ENCODE measurements around the gene NKD1. TPM values are rescaled to one million over a fixed set of nuclear protein-coding genes. Genes with fewer than 3 reads are reported as not detected.

The NKD1 gene
- total and polyA plus RNA-seq, 2 donors from 2014 or later = 1.1 to 9.9 TPM

DNA sequence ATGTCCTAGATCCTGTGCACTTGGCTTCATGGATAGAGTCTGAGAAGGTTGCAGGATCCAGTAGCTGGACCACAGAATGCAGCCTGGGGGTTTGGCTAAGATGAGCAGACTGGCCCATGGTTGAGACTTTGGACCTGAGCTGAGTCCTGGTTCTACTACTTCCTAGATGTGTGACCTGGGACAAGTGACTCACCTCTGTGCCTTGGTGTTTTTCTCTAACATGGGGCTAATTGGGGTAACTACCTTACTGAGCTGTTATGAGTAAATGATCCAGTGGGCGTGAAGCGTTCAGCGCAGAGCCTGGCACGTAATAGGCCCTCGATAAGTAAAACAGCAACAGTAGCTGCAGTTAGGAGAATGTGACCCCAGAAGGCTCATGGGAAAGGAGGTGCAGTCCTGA is 94.2 kb downstream of the NKD1 start:
- H3K4me1 ChIP-seq (ENCODE audit: control insufficient read depth in 2 of 3, insufficient read depth in 2 of 3, low read depth in 1 of 3, low read length in 3 of 3) = no peaks in the 10 kb centered on the region
- H3K9ac ChIP-seq (ENCODE audit: low read length in 3 of 3) = no peak overlapping the region
- no peaks in the 10 kb centered on the region for H3K36me3 ChIP-seq (ENCODE audit: control insufficient read depth in 2 of 3, insufficient read depth in 3 of 3, low read length in 3 of 3)
- H3K27ac ChIP-seq (ENCODE audit: low read depth in 2 of 2, low read length in 2 of 2) = no peak overlapping the region
- no peak overlapping the region for H3K4me3 ChIP-seq (ENCODE audit: low read length in 3 of 3)
- no peaks in the 10 kb centered on the region for H3K9me3 ChIP-seq (ENCODE audit: control insufficient read depth in 2 of 3, insufficient read depth in 1 of 3, low read length in 3 of 3)
- DNase-seq (no peak), FAIRE-seq (no peak)
- no peaks in the 10 kb centered on the region for H3K27me3 ChIP-seq (ENCODE audit: control insufficient read depth, insufficient read depth, low read length)
- intact Hi-C loops (cut with DNase I) = no loop called here
- TF ChIP-seq, protein P1, sequence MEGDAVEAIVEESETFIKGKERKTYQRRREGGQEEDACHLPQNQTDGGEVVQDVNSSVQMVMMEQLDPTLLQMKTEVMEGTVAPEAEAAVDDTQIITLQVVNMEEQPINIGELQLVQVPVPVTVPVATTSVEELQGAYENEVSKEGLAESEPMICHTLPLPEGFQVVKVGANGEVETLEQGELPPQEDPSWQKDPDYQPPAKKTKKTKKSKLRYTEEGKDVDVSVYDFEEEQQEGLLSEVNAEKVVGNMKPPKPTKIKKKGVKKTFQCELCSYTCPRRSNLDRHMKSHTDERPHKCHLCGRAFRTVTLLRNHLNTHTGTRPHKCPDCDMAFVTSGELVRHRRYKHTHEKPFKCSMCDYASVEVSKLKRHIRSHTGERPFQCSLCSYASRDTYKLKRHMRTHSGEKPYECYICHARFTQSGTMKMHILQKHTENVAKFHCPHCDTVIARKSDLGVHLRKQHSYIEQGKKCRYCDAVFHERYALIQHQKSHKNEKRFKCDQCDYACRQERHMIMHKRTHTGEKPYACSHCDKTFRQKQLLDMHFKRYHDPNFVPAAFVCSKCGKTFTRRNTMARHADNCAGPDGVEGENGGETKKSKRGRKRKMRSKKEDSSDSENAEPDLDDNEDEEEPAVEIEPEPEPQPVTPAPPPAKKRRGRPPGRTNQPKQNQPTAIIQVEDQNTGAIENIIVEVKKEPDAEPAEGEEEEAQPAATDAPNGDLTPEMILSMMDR (IDR thresholded peaks at IDR 0.05; ENCODE audit: borderline replicate concordance, extremely low read depth, insufficient read depth) = no peak

DNA sequence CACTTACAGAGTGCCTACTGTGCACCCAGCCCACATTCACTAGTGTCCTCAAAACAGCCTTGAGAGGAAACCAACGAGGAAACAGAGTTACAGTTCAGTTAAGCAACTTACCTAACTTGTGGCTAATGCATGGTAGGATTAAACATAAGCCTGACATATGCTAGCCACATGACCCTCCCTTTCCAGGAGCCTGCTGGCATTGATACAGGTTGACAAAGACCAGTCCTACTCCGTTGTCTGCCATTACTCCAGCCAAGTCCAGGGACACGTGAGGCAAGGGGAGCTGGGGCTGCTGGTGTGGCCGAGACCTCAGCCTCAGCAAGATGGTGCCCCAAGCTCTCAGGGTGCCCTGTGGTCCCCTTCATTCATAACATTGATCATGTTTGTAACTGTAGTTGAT is 95.0 kb downstream of the NKD1 start:
- H3K4me1 ChIP-seq (ENCODE audit: control insufficient read depth in 2 of 3, insufficient read depth in 2 of 3, low read depth in 1 of 3, low read length in 3 of 3) = no peaks in the 10 kb centered on the region
- no peaks in the 10 kb centered on the region for H3K36me3 ChIP-seq (ENCODE audit: control insufficient read depth in 2 of 3, insufficient read depth in 3 of 3, low read length in 3 of 3)
- H3K9ac ChIP-seq (ENCODE audit: low read length in 3 of 3) = no peak overlapping the region
- H3K4me3 ChIP-seq (ENCODE audit: low read length in 3 of 3) = no peak overlapping the region
- DNase-seq = no peak
- no peaks in the 10 kb centered on the region for H3K9me3 ChIP-seq (ENCODE audit: control insufficient read depth in 2 of 3, insufficient read depth in 1 of 3, low read length in 3 of 3)
- no peak overlapping the region for H3K27ac ChIP-seq (ENCODE audit: low read depth in 2 of 2, low read length in 2 of 2)
- intact Hi-C loops (cut with DNase I) = no loop called here
- TF ChIP-seq, protein P1 (IDR thresholded peaks at IDR 0.05; ENCODE audit: borderline replicate concordance, extremely low read depth, insufficient read depth) = no peak
- H3K27me3 ChIP-seq (ENCODE audit: control insufficient read depth, insufficient read depth, low read length) = no peaks in the 10 kb centered on the region
- no peak for FAIRE-seq

DNA sequence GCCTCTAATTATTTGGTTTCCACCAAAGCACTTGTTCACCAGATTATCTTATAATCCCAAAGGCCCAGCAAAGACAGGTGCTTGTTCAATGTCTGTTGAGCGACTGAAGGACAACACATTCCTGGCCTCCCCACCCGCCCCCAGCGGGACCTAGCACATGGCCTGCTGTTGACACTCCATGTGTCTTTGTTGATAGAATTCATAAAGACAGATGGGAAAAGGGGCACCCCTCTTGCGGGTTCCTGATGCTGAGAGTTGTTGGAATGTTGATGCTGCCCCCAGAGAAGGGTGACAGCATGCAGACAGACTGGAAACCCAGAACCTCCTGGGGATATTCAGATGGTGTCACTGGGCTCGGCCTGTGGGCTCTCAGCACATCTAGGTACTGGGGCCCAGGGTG is 96.0 kb downstream of the NKD1 start:
- no peak for DNase-seq
- Histone ChIP-seq H3K4me3 (ENCODE audit: low read length in 3 of 3) (no peak overlapping the region), H3K9me3 (ENCODE audit: control insufficient read depth in 2 of 3, insufficient read depth in 1 of 3, low read length in 3 of 3) (peaks cover 0 to 2% (median 0%) of the 10 kb centered on the region in 3 donors), H3K9ac (ENCODE audit: low read length in 3 of 3) (no peak overlapping the region), H3K27me3 (ENCODE audit: control insufficient read depth, insufficient read depth, low read length) (no peaks in the 10 kb centered on the region), H3K27ac (ENCODE audit: low read depth in 2 of 2, low read length in 2 of 2) (no peak overlapping the region), H3K36me3 (ENCODE audit: control insufficient read depth in 2 of 3, insufficient read depth in 3 of 3, low read length in 3 of 3) (no peaks in the 10 kb centered on the region), H3K4me1 (ENCODE audit: control insufficient read depth in 2 of 3, insufficient read depth in 2 of 3, low read depth in 1 of 3, low read length in 3 of 3) (no peaks in the 10 kb centered on the region)
- intact Hi-C loops (cut with DNase I) = no loop called here
- TF ChIP-seq, protein P1 (IDR thresholded peaks at IDR 0.05; ENCODE audit: borderline replicate concordance, extremely low read depth, insufficient read depth) = no peak
- no peak for FAIRE-seq

DNA sequence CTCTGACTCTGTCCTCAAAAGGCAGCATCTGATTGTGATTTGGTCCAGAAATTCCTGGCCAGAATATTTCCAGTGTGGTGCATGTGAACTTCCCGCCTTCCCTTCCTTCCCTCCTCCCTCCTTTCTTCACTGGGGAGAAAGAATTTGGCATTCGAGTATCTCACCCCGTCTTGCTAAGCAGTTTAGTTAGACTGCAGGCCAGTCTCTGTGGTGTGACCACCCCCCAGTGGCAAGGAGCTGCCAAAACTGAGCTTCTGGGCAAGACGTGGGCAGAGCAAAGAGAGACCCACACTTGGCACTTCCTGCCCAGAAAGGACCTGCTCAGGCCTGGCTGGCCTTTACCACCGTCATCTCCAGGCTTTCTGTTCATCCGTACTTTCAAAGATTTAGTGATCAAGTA is 96.5 kb downstream of the NKD1 start:
- Histone ChIP-seq H3K27me3 (ENCODE audit: control insufficient read depth, insufficient read depth, low read length) (no peaks in the 10 kb centered on the region), H3K4me3 (ENCODE audit: low read length in 3 of 3) (no peak overlapping the region), H3K9ac (ENCODE audit: low read length in 3 of 3) (no peak overlapping the region), H3K4me1 (ENCODE audit: control insufficient read depth in 2 of 3, insufficient read depth in 2 of 3, low read depth in 1 of 3, low read length in 3 of 3) (no peaks in the 10 kb centered on the region), H3K9me3 (ENCODE audit: control insufficient read depth in 2 of 3, insufficient read depth in 1 of 3, low read length in 3 of 3) (peaks cover 0 to 2% (median 0%) of the 10 kb centered on the region in 3 donors), H3K36me3 (ENCODE audit: control insufficient read depth in 2 of 3, insufficient read depth in 3 of 3, low read length in 3 of 3) (no peaks in the 10 kb centered on the region), H3K27ac (ENCODE audit: low read depth in 2 of 2, low read length in 2 of 2) (no peak overlapping the region)
- intact Hi-C loops (cut with DNase I) = no loop called here
- TF ChIP-seq, protein P1 (IDR thresholded peaks at IDR 0.05; ENCODE audit: borderline replicate concordance, extremely low read depth, insufficient read depth) = peak; percentile 18
- DNase-seq (peak in 1 of 5 donors; percentile 58), FAIRE-seq (no peak)

Measured in kidney (tissue), 14 donors.